Inferior parietal cortex (tissue), 1 donor: ENCODE results near the gene GPX7.

Experiments used
- DNase-seq: peaks from one replicate; pipeline ENCODE4 v3.0.0-alpha.2; 2016; ENCODE audit errors: extremely low spot score

GPX7 gene

GRCh38 chr1:52629325-52629643 is 27.1 kb downstream of the GPX7 start:
- no peak for DNase-seq

DNA sequence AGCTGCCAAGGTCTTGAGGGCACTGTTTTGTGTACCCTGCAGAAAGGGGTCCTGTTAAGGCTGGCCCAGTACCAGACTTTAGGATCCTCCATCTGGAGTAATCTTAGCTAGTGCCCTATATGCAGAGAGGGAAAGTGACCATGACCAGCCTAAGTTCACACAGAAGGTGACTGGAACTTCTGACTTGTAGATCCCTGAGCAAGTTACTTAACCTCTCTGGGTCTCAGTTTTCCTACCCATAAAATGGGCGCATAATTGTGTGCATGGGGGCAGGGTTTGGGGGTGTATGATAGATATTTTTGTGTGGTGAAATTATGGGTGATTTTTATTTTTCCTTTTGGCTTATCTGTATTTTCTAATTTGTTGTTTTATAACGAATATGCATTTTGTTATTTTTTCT is 27.5 kb downstream of the GPX7 start:
- DNase-seq = no peak

DNA sequence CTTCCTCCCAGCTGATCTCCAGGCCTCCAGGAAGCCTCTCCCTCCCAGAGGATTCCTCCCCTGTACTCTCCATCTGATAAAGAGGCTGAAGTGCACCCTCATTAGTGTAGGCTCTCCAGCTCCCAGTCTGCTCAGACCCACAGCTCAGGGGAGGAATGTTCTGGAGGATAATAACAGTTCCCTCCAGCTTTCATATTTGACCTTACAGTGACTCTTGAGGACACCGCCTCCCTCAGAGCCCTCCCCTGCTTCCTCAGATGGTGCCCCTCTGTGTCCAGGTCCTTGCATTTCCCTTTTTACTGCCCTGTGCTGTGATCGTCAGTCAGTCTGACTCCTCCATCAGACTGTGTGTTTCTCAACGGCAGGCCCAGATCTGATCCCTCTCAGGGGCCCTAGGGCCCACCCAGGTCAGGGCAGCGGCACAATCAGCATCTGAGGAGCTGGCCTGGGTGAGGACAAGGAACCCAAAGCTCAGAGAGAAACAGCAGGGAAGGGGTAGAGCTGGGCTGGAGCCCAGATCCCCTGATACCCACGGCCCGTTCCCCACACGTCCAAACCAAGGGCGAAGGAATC is 29.7 kb downstream of the GPX7 start:
- DNase-seq = no peak

- DNase-seq = no peak
Measured at GRCh38 chr1:52632732-52633290, 30.6 kb downstream of the GPX7 start, which contains the start of gene SHISAL2A. Gene SHISAL2A (plus strand): TSS chr1:52633168. CDS start chr1:52633494, 326 bp downstream.

- no peak for DNase-seq
Measured at GRCh38 chr1:52633291-52633754, 31.2 kb downstream of the GPX7 start.

GRCh38 chr1:52634111-52634510 is 31.9 kb downstream of the GPX7 start:
- DNase-seq = no peak

DNA sequence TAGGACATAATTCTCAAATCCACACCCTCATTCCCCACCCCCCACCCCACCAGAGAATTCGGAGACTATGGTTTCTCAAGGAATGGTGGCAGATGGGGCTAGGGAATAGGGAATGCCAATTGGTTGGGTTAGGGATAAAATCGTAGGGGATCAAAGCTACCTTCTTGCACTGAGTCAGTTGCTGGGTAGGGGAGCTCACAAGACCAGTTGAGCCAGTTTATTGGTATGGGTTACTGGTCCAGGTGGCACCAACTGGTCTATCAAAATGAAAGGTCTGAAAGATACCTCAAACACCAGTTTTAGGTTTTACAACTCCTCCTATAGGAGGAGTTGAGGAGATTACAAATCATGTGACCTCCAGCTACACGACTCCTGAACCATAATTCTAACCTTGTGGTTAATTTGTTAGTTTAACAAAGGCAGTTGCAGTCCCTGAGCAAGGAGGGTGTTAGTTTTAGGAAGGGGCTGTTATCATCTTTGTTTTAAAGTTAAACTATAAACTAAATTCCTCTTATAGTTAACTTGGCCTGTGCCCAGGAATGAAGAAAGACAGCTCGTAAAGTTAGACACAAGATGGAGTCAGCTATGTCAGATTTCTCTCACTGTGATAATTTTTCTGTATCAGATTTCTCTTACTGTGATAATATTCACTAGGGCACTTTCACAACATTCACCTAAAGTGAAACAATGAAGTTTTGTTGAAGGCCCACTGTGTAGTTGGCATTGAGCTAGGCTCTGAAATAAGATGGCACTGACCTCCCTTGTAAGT is 33.3 kb downstream of the GPX7 start:
- no peak for DNase-seq

- no peak for DNase-seq
Measured at GRCh38 chr1:52636721-52637695, 34.8 kb downstream of the GPX7 start.

DNA sequence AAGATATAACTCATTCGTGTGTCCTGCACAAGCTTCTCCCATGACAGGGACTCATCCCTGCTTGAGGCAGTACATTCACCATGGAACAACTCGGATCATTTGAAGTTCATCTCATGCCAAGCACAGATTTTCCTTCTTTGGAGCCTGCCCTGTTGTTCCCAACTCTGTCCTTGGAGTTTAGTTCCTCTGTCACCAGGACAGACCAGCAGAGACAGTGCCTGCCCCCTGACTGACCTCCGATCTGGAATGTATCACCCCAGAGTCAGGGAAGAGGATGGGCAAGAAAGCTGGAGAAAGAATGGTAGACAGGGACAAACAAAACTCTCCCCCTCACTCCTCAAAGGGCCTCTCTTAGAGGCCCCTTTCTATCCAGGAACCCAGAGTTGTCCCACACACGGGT is 35.8 kb downstream of the GPX7 start:
- no peak for DNase-seq

DNA sequence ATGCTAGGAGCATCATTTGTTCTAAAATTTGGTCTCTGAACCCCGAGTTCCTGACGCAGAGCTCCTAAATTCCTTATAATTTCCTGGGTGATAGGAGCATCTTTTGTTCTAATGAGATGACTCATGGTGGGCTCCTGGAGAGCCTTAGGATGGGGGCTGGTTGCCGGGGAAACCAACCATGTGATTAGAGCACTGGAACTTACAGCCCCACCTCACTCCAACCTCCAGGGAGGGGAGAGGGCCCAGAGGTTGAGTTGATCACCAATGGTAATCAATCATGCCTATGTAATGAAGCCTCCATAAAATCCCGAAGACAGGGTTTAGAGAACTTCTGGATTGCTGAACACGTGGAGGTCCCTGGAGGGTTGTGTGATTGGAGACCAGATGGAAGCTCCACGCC is 38.5 kb downstream of the GPX7 start:
- DNase-seq = no peak

GRCh38 chr1:52641307-52641706 is 39.1 kb downstream of the GPX7 start:
- no peak for DNase-seq

DNA sequence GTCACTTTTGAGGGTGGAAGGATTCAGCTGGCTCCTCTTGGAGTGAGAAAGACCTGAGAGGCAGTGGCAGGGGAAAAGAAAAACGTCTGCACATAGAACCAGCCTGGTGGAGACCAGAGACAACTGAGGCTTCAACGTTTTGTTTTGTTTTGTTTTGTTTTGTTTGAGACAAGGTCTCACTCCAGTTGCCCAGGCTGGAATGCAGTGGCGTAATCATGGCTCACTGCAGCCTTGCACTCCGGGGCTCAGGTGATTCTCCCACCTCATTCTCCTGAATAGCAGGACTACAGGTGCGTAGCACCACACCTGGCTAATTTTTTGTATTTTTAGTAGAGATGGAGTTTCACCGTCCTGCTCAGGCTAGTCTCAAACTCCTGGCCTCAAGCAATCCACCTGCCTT is 43.1 kb downstream of the GPX7 start:
- DNase-seq = no peak

- no peak for DNase-seq
Measured at GRCh38 chr1:52651904-52652303, 49.7 kb downstream of the GPX7 start.

GRCh38 chr1:52653207-52653849 is 51.2 kb downstream of the GPX7 start:
- no peak for DNase-seq

GRCh38 chr1:52654063-52654462 is 51.9 kb downstream of the GPX7 start:
- DNase-seq = no peak

DNA sequence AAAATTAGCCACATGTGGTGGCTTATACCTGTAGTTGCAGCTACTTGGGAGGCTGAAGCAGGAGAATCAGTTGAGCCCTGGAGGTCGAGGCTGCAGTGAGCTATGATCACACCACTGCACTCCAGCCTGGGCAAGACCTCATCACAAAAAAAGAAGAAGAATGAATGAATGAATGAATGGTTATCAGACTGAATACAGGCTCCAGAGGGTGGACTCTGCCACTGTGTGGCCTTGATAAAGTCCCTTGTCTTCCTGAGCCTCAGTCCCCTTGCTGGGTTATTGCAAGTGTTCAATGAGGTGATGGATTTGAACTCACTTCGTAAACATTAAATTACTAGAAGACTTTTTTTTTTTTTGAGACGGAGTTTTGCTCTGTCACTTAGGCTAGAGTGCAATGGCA is 55.5 kb downstream of the GPX7 start:
- DNase-seq = no peak
